K562 (cell line): Measurements from ENCODE around the gene LUC7L. TPM values are rescaled to one million over a fixed set of nuclear protein-coding genes. Genes with fewer than 3 reads are reported as not detected.

Source experiments
- BACH1 ChIP-seq: fragments of 200-800 bp; sonication (Bioruptor generic); IDR thresholded peaks from 2 replicates; pipeline ENCODE4 v1.6.1; 2016; ENCODE audit warnings: missing genetic modification characterization, missing compliant biosample characterization
- BCOR ChIP-seq: fragments of 450-650 bp; IDR thresholded peaks from 2 replicates; pipeline ENCODE4 v1.6.1; 2016
- CC2D1A ChIP-seq: fragments of 450-650 bp; IDR thresholded peaks from 2 replicates; pipeline ENCODE4 v1.6.1; 2017; ENCODE audit warnings: mild to moderate bottlenecking
- CXXC5 ChIP-seq: fragments of 250-450 bp; sonication (Bioruptor Pico); IDR thresholded peaks from 2 replicates; pipeline ENCODE4 v1.8.0; 2022; ENCODE audit warnings: inconsistent platforms, mild to moderate bottlenecking, moderate library complexity
- E2F3 ChIP-seq: fragments of 250-450 bp; sonication (Bioruptor Pico); IDR thresholded peaks from 2 replicates; pipeline ENCODE4 v1.4.0; 2020; ENCODE audit warnings: mild to moderate bottlenecking
- ERF ChIP-seq: fragments of 450-650 bp; formaldehyde crosslinking; IDR thresholded peaks from 2 replicates; pipeline ENCODE4 v1.4.0; 2020; ENCODE audit warnings: mild to moderate bottlenecking, mixed read lengths
- HCFC1 ChIP-seq: IDR thresholded peaks from 2 replicates; pipeline ENCODE4 v1.6.1; 2012; ENCODE audit warnings: low read depth, low read length, improper control_type of control experiment
- KLF1 ChIP-seq: fragments of 450-650 bp; IDR thresholded peaks from 2 replicates; pipeline ENCODE4 v1.6.1; 2016; ENCODE audit warnings: missing genetic modification characterization, missing compliant biosample characterization
- MAZ ChIP-seq, 2 experiments: fragments of 450-650 bp in 1 of 2; sonication (generic) in 1 of 2; formaldehyde crosslinking; IDR thresholded peaks in 1 of 2; conservative IDR thresholded peaks in 1 of 2; 2 replicates each; pipeline versions ENCODE4 v1.4.0 to v1.5.0; 2020; ENCODE audit warnings: mild to moderate bottlenecking in 1 of 2, missing genetic modification reagents in 1 of 2
- NONO ChIP-seq, 2 experiments: fragments of 200-400 bp in 1 of 2; fragments of 450-650 bp in 1 of 2; formaldehyde crosslinking in 1 of 2; IDR thresholded peaks; 2 replicates each; pipeline ENCODE4 v1.6.1; 2017; ENCODE audit warnings: low read depth in 2 of 2, mild to moderate bottlenecking in 2 of 2, moderate library complexity in 2 of 2, low read length in 1 of 2
- NRF1 ChIP-seq, 2 experiments: fragments of 450-650 bp; IDR thresholded peaks in 1 of 2; conservative IDR thresholded peaks in 1 of 2; 2 replicates each; pipeline ENCODE4 v1.6.1; 2014; ENCODE audit warnings: mild to moderate bottlenecking in 2 of 2
- PHB ChIP-seq: fragments of 250-450 bp; sonication (Bioruptor Pico); IDR thresholded peaks from 2 replicates; pipeline ENCODE4 v1.5.0; 2021
- SIN3B ChIP-seq: fragments of 450-650 bp; IDR thresholded peaks from 2 replicates; pipeline ENCODE4 v1.6.1; 2017; ENCODE audit warnings: low read depth, mild to moderate bottlenecking, moderate library complexity
- TAF1 ChIP-seq: IDR thresholded peaks from 2 replicates; pipeline ENCODE4 v1.6.1; 2011; ENCODE audit warnings: mild to moderate bottlenecking, low read length, moderate library complexity; ENCODE audit not compliant: insufficient read depth, control insufficient read depth, severe bottlenecking; ENCODE audit errors: extremely low read depth
- TEAD1 ChIP-seq, 2 experiments: fragments of 450-650 bp in 1 of 2; sonication (generic) in 1 of 2; formaldehyde crosslinking; IDR thresholded peaks; 2 replicates each; pipeline versions ENCODE4 v1.4.0 to v1.8.0; 2020 to 2022; ENCODE audit warnings: mild to moderate bottlenecking in 2 of 2, missing genetic modification reagents in 1 of 2
- TRIM28 ChIP-seq: fragments of 450-650 bp; IDR thresholded peaks from 2 replicates; pipeline ENCODE4 v1.6.1; 2017
- YY1 ChIP-seq, 3 experiments: IDR thresholded peaks; 2 replicates each; pipeline ENCODE4 v1.6.1; 2011; ENCODE audit warnings: low read length in 2 of 3, mild to moderate bottlenecking in 2 of 3, moderate library complexity in 2 of 3, borderline replicate concordance in 1 of 3, control low read depth in 1 of 3, low read depth in 1 of 3; ENCODE audit not compliant: insufficient read depth in 3 of 3, insufficient replicate concordance in 2 of 3, control insufficient read depth in 1 of 3, insufficient read length in 1 of 3; ENCODE audit errors: extremely low read depth in 1 of 3
- ZBTB9 ChIP-seq: fragments of 450-650 bp; formaldehyde crosslinking; IDR thresholded peaks from 2 replicates; pipeline ENCODE4 v1.4.0; 2020; ENCODE audit warnings: mild to moderate bottlenecking, moderate library complexity
- ZKSCAN1 ChIP-seq: fragments of 150-350 bp; IDR thresholded peaks from 2 replicates; pipeline ENCODE4 v1.6.1; 2016; ENCODE audit warnings: low read depth, low read length
- ZNF165 ChIP-seq: fragments of 250-450 bp; sonication (Bioruptor Pico); IDR thresholded peaks from 2 replicates; pipeline ENCODE4 v1.4.0; 2020; ENCODE audit warnings: borderline replicate concordance
- ZNF586 ChIP-seq: fragments of 450-650 bp; formaldehyde crosslinking; conservative IDR thresholded peaks from 2 replicates; pipeline ENCODE4 v1.4.0; 2020; ENCODE audit warnings: mild to moderate bottlenecking, moderate library complexity
- polyA plus RNA-seq, 8 experiments: library from polyadenylated mRNA; depleted of rRNA in 4 of 8; stranded (reverse) in 5 of 8; unstranded in 3 of 8; fragments of >200 nt; fragmentation: Nextera tagmentation in 2 of 8; fragmentation: Illumina TruSeq in 1 of 8; extraction: Ambion mirVana in 2 of 8; extraction: Trizol in 1 of 8; gene quantifications; 2 replicates each; pipeline versions ENCODE4 v1.2.1 to v1.2.3, GENCODE V29; 2011 to 2014; ENCODE audit warnings: inconsistent platforms in 1 of 8, missing spikeins in 1 of 8
- total RNA-seq, 7 experiments: library from RNA; depleted of rRNA in 6 of 7; stranded (reverse); fragments of >200 nt in 6 of 7; fragmentation: Illumina TruSeq in 2 of 7; extraction: Trizol in 2 of 7; gene quantifications; 2 replicates each; pipeline versions ENCODE4 v1.2.1 to v1.2.3, GENCODE V29; 2011 to 2021; ENCODE audit warnings: low replicate concordance in 1 of 7
- TF ChIP-seq, protein P1 (sequence below), 3 experiments: IDR thresholded peaks in 2 of 3; conservative IDR thresholded peaks in 1 of 3; 2 replicates each; pipeline ENCODE4 v1.5.1; 2011 to 2012; ENCODE audit warnings: low read length in 3 of 3, mild to moderate bottlenecking in 3 of 3, control low read depth in 2 of 3, improper control_type of control experiment in 1 of 3, inconsistent platforms in 1 of 3, low read depth in 1 of 3, mixed read lengths in 1 of 3, moderate library complexity in 1 of 3; ENCODE audit not compliant: insufficient read depth in 2 of 3
- TF ChIP-seq, protein P2 (sequence below): fragments of 450-650 bp; IDR thresholded peaks from 2 replicates; pipeline ENCODE4 v1.6.1; 2014; ENCODE audit warnings: low read depth, mild to moderate bottlenecking, moderate library complexity, borderline replicate concordance

LUC7L gene
- total and polyA plus RNA-seq, 9 of the 15 experiments (the other 6 are each of a cell fraction or from before 2014, with no cell fraction given), result 1.7 to 93.3 (median 59.5) TPM

GRCh38 chr16:180101-180675 lies 49.1 kb downstream of the LUC7L start, which contains the start of gene HBQ1 (continued):
- TF ChIP-seq ZNF165 (CRISPR knock-in tag) (no peak), YY1 (IDR thresholded peaks at IDR 0.05; ENCODE audit: borderline replicate concordance in 1 of 3, control insufficient read depth in 1 of 3, extremely low read depth in 1 of 3, insufficient read depth in 3 of 3, insufficient read length in 1 of 3, insufficient replicate concordance in 2 of 3, low read depth in 1 of 3, low read length in 2 of 3) (peak in 1 of 3 experiments; percentile 55), ERF (0 out of 2 replicates have a peak, but pooled peaks have one; percentile 20), ZKSCAN1 (0 out of 2 replicates have a peak, but pooled peaks have one; percentile 21), ZNF586 (no peak), BACH1 (no peak), TEAD1 (CRISPR knock-in tag; IDR thresholded peaks at IDR 0.05) (peak in 1 of 2 experiments; percentile 34; a peak in 1 of 4 replicates), TRIM28 (0 out of 2 replicates have a peak, but pooled peaks have one; percentile 10), TAF1 (peak; percentile 37), PHB (no peak), NRF1 (conservative IDR thresholded peaks at IDR 0.05 in 1 of 2, IDR thresholded peaks at IDR 0.05 in 1 of 2) (peak; percentile 87 to 90), KLF1 (tag) (0 out of 2 replicates have a peak, but pooled peaks have one; percentile 29), ZBTB9 (CRISPR knock-in tag) (peak; percentile 25; the same call in 1 of the 2 replicates), CC2D1A (peak; percentile 26; the same call in 1 of the 2 replicates), CXXC5 (CRISPR knock-in tag) (peak; percentile 78), E2F3 (CRISPR knock-in tag) (peak; percentile 59; the same call in 1 of the 2 replicates), BCOR (peak; percentile 76), HCFC1 (peak; percentile 28; the same call in 1 of the 2 replicates), NONO (IDR thresholded peaks at IDR 0.05; ENCODE audit: low read depth in 2 of 2, low read length in 1 of 2) (peak in 1 of 2 experiments; percentile 58; a peak in 2 of 4 replicates), SIN3B (peak; percentile 63; the same call in 1 of the 2 replicates), MAZ (CRISPR knock-in tag; conservative IDR thresholded peaks at IDR 0.05 in 1 of 2, IDR thresholded peaks at IDR 0.05 in 1 of 2) (peak; percentile 10 to 38; a peak in 1 of 4 replicates)
- TF ChIP-seq, protein P1, sequence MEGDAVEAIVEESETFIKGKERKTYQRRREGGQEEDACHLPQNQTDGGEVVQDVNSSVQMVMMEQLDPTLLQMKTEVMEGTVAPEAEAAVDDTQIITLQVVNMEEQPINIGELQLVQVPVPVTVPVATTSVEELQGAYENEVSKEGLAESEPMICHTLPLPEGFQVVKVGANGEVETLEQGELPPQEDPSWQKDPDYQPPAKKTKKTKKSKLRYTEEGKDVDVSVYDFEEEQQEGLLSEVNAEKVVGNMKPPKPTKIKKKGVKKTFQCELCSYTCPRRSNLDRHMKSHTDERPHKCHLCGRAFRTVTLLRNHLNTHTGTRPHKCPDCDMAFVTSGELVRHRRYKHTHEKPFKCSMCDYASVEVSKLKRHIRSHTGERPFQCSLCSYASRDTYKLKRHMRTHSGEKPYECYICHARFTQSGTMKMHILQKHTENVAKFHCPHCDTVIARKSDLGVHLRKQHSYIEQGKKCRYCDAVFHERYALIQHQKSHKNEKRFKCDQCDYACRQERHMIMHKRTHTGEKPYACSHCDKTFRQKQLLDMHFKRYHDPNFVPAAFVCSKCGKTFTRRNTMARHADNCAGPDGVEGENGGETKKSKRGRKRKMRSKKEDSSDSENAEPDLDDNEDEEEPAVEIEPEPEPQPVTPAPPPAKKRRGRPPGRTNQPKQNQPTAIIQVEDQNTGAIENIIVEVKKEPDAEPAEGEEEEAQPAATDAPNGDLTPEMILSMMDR (IDR thresholded peaks at IDR 0.05 in 2 of 3, conservative IDR thresholded peaks at IDR 0.05 in 1 of 3; ENCODE audit: insufficient read depth in 2 of 3, low read depth in 1 of 3, low read length in 3 of 3), result peak; percentile 67 to 86 (median 72)
- TF ChIP-seq, protein P2, sequence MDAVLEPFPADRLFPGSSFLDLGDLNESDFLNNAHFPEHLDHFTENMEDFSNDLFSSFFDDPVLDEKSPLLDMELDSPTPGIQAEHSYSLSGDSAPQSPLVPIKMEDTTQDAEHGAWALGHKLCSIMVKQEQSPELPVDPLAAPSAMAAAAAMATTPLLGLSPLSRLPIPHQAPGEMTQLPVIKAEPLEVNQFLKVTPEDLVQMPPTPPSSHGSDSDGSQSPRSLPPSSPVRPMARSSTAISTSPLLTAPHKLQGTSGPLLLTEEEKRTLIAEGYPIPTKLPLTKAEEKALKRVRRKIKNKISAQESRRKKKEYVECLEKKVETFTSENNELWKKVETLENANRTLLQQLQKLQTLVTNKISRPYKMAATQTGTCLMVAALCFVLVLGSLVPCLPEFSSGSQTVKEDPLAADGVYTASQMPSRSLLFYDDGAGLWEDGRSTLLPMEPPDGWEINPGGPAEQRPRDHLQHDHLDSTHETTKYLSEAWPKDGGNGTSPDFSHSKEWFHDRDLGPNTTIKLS, result peak; percentile 47; the same call in 1 of the 2 replicates
